ENCODE measurements around the gene OPN1LW.

- TF ChIP-seq, protein P1, sequence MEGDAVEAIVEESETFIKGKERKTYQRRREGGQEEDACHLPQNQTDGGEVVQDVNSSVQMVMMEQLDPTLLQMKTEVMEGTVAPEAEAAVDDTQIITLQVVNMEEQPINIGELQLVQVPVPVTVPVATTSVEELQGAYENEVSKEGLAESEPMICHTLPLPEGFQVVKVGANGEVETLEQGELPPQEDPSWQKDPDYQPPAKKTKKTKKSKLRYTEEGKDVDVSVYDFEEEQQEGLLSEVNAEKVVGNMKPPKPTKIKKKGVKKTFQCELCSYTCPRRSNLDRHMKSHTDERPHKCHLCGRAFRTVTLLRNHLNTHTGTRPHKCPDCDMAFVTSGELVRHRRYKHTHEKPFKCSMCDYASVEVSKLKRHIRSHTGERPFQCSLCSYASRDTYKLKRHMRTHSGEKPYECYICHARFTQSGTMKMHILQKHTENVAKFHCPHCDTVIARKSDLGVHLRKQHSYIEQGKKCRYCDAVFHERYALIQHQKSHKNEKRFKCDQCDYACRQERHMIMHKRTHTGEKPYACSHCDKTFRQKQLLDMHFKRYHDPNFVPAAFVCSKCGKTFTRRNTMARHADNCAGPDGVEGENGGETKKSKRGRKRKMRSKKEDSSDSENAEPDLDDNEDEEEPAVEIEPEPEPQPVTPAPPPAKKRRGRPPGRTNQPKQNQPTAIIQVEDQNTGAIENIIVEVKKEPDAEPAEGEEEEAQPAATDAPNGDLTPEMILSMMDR (conservative IDR thresholded peaks at IDR 0.05), result no peak
- no peak for TF ChIP-seq ZFX (IDR thresholded peaks at IDR 0.05)
Measured at GRCh38 chrX:154131955-154132354, 12.1 kb upstream of the OPN1LW start.

Measured in C4-2B (cell line).